ENCODE measurements around the gene NSG1. TPM values are rescaled to one million over a fixed set of nuclear protein-coding genes. Genes with fewer than 3 reads are reported as not detected.
A peak's percentile ranks its signal among the peaks of the same experiment; 100 is the strongest.

The NSG1 gene
- total and polyA plus RNA-seq, 2 of the 4 experiments (the other 2 are of a cell fraction) = 0.72 to 1.6 TPM

DNA sequence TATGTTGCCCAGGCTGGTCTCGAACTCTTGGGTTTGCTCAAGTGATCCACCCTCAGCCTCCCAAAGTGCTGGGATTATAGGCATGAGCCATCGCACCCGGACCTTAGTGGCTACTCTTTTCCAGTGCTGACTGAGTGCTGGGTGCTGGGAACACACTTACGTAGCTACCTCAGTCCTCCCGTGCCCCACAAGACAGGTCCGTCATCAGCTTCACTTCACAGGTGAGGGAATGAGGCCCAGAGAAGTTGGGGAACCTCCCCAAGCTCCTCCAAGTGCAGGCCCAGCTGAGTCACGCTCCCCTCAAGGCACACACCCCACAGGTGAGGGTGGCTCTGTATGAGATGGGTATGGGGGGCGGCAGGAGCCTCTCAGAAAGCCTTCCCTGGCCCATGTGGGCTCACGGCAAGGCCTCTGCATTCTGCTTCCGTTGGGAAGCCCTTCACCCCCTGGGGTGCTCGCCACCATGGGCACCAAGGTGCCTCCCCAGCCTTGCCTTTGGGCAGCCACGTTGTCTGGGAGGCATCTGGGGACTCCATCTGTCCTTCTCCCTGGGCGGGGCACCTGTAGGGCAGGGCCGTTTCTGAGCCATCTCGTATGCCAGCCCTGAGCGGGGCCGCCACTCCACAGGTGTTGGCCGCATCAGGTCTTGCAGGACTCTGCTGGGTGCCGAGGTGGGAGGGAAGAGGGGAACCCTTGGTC is 28.4 kb downstream of the NSG1 start:
- no peak overlapping the region for H3K27ac ChIP-seq (ENCODE audit: insufficient read depth, low read length)
- POLR2A ChIA-PET (ENCODE audit: unreplicated experiment) = interaction anchor here (0.5 kb wide), 1 partner anchor 30 kb away, joined by 4 read pairs; no protein-coding TSS in a partner anchor
- H3K23ac ChIP-seq (ENCODE audit: low read depth, low read length) = no peak overlapping the region
- ATAC-seq (ENCODE audit: low read depth) = no peak
- H3K9me3 ChIP-seq (ENCODE audit: control insufficient read depth, insufficient read depth, low read length) = no peaks in the 10 kb centered on the region
- H2AK9ac ChIP-seq (replicated peaks; ENCODE audit: low read depth, low read length, poor library complexity) = no peak overlapping the region
- H3K4me2 ChIP-seq (ENCODE audit: low read depth, low read length) = no peak overlapping the region
- no peak overlapping the region for H3K9ac ChIP-seq (ENCODE audit: low read depth, low read length)
- H3K9me1 ChIP-seq (ENCODE audit: insufficient read depth, low read length) = 0 out of 2 replicates have a peak, but pooled peaks cover 4% of the 10 kb centered on the region
- H3K4ac ChIP-seq (ENCODE audit: low read depth, low read length) = no peak overlapping the region
- H2BK120ac ChIP-seq (ENCODE audit: low read depth, low read length) = no peak overlapping the region
- no TSS peak for BruUV-seq (replicated peaks)
- no peak overlapping the region for H4K91ac ChIP-seq (ENCODE audit: insufficient read depth, low read depth, low read length)
- H3K4me3 ChIP-seq (ENCODE audit: insufficient read depth, low read depth, low read length) = no peak overlapping the region
- H3K18ac ChIP-seq (ENCODE audit: low read depth, low read length) = no peak overlapping the region
- H4K5ac ChIP-seq (ENCODE audit: low read depth, low read length) = no peak overlapping the region
- no peaks in the 10 kb centered on the region for H4K20me1 ChIP-seq (ENCODE audit: insufficient read depth, low read length)
- H2BK5ac ChIP-seq (ENCODE audit: low read depth, low read length, poor library complexity, severe bottlenecking) = no peak overlapping the region
- WGBS, 2 experiments (ENCODE audit: extremely low coverage in 2 of 2, insufficient read length in 1 of 2) = 82% methylated on average over 10 of the region's 19 CpGs; no CpG with 5 or more reads in 1 of the 2 experiments
- dilution Hi-C loops (cut with HindIII; ENCODE audit: low sequenced_read_pairs, unreplicated experiment) = no loop called here
- in situ Hi-C loops (cut with MboI; ENCODE audit: low sequenced_read_pairs) = no loop called here
- TF ChIP-seq RFX5 (IDR thresholded peaks at IDR 0.05; ENCODE audit: low read depth, low read length) (no peak), MAZ (IDR thresholded peaks at IDR 0.05; ENCODE audit: borderline replicate concordance, low read depth, low read length) (no peak), NFE2L2 (IDR thresholded peaks at IDR 0.05; ENCODE audit: low read depth, low read length) (no peak), BHLHE40 (IDR thresholded peaks at IDR 0.05; ENCODE audit: low read depth, low read length) (no peak), SMC3 (IDR thresholded peaks at IDR 0.05; ENCODE audit: low read depth, low read length) (no peak), RCOR1 (IDR thresholded peaks at IDR 0.05; ENCODE audit: insufficient replicate concordance, low read length) (no peak), FOS (IDR thresholded peaks at IDR 0.05; ENCODE audit: low read depth, low read length) (no peak), CEBPB (IDR thresholded peaks at IDR 0.05; ENCODE audit: low read depth, low read length) (no peak), POLR2A (IDR thresholded peaks at IDR 0.05; ENCODE audit: low read depth, low read length) (no peak), CHD1 (IDR thresholded peaks at IDR 0.05; ENCODE audit: low read depth, low read length) (no peak), MAFK (IDR thresholded peaks at IDR 0.05; ENCODE audit: low read depth, low read length) (no peak), RAD21 (IDR thresholded peaks at IDR 0.05; ENCODE audit: low read length) (no peak), MXI1 (IDR thresholded peaks at IDR 0.05; ENCODE audit: borderline replicate concordance, low read depth, low read length) (no peak)
- TF ChIP-seq, protein P1, sequence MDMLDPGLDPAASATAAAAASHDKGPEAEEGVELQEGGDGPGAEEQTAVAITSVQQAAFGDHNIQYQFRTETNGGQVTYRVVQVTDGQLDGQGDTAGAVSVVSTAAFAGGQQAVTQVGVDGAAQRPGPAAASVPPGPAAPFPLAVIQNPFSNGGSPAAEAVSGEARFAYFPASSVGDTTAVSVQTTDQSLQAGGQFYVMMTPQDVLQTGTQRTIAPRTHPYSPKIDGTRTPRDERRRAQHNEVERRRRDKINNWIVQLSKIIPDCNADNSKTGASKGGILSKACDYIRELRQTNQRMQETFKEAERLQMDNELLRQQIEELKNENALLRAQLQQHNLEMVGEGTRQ (IDR thresholded peaks at IDR 0.05; ENCODE audit: low read depth, low read length) = no peak
- TF ChIP-seq, protein P2, sequence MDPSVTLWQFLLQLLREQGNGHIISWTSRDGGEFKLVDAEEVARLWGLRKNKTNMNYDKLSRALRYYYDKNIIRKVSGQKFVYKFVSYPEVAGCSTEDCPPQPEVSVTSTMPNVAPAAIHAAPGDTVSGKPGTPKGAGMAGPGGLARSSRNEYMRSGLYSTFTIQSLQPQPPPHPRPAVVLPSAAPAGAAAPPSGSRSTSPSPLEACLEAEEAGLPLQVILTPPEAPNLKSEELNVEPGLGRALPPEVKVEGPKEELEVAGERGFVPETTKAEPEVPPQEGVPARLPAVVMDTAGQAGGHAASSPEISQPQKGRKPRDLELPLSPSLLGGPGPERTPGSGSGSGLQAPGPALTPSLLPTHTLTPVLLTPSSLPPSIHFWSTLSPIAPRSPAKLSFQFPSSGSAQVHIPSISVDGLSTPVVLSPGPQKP (IDR thresholded peaks at IDR 0.05; ENCODE audit: borderline replicate concordance, low read depth, low read length) = no peak
- TF ChIP-seq, protein P3, sequence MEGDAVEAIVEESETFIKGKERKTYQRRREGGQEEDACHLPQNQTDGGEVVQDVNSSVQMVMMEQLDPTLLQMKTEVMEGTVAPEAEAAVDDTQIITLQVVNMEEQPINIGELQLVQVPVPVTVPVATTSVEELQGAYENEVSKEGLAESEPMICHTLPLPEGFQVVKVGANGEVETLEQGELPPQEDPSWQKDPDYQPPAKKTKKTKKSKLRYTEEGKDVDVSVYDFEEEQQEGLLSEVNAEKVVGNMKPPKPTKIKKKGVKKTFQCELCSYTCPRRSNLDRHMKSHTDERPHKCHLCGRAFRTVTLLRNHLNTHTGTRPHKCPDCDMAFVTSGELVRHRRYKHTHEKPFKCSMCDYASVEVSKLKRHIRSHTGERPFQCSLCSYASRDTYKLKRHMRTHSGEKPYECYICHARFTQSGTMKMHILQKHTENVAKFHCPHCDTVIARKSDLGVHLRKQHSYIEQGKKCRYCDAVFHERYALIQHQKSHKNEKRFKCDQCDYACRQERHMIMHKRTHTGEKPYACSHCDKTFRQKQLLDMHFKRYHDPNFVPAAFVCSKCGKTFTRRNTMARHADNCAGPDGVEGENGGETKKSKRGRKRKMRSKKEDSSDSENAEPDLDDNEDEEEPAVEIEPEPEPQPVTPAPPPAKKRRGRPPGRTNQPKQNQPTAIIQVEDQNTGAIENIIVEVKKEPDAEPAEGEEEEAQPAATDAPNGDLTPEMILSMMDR (conservative IDR thresholded peaks at IDR 0.05; ENCODE audit: low read depth, low read length) = no peak
- peak overlapping the region; percentile 44 for H2AFZ ChIP-seq (replicated peaks; ENCODE audit: low read length, poor library complexity)
- H3K4me1 ChIP-seq (ENCODE audit: control insufficient read depth, insufficient read depth, low read length) = no peaks in the 10 kb centered on the region
- CTCF ChIA-PET = no interaction called here
- no peak overlapping the region for H3K14ac ChIP-seq (replicated peaks; ENCODE audit: low read depth, low read length)
- no peak overlapping the region for H3K56ac ChIP-seq (ENCODE audit: extremely low read depth, insufficient read depth, low read length)
- no peaks in the 10 kb centered on the region for H3K27me3 ChIP-seq (ENCODE audit: control insufficient read depth, insufficient read depth, low read length)
- intact Hi-C loops (cut with micrococcal nuclease) = no loop called here
- H2BK15ac ChIP-seq (ENCODE audit: low read depth, low read length) = no peak overlapping the region
- no peaks in the 10 kb centered on the region for H3K79me1 ChIP-seq (ENCODE audit: low read depth in 1 of 2, low read length in 2 of 2)
- no peak for DNase-seq
- no peak overlapping the region for H4K8ac ChIP-seq (ENCODE audit: low read depth in 2 of 2, low read length in 2 of 2)
- H3K36me3 ChIP-seq (ENCODE audit: control insufficient read depth, insufficient read depth, low read length) = peaks cover 31% of the 10 kb centered on the region
- no peak overlapping the region for H2AK5ac ChIP-seq (ENCODE audit: low read depth, low read length)
- H2BK20ac ChIP-seq (ENCODE audit: low read depth, low read length) = no peak overlapping the region
